IMR-90 (cell line): ENCODE results near the gene ZNF296. TPM values are rescaled to one million over a fixed set of nuclear protein-coding genes. Genes with fewer than 3 reads are reported as not detected.

Experiments
- ATAC-seq: fragments of 200-7000 bp; cut with Tn5 transposase; 2 replicates; pipeline ENCODE4 v1.9.1; 2020; ENCODE audit warnings: low read depth, mild to moderate bottlenecking, moderate library complexity
- BruUV-seq: library from RNA; stranded (reverse); fragments of 400-500 nt; replicated peaks from 2 replicates; lab custom pipeline; 2021; lab: Mats Ljungman, UMichigan
- CTCF ChIA-PET: fragments of 300-600 bp; formaldehyde crosslinking; extraction: SDS; loops from one replicate; lab custom pipeline; 2021; ENCODE audit warnings: antibody characterized with exemption; lab: Yijun Ruan, JAX
- POLR2A ChIA-PET: fragments of 300-600 bp; sonication (Branson Sonifier 250); formaldehyde crosslinking; loops from one replicate; lab custom pipeline; 2022; ENCODE audit warnings: antibody characterized with exemption; ENCODE audit not compliant: unreplicated experiment; lab: Charles Lee
- DNase-seq: peaks from one replicate; pipeline ENCODE4 v3.0.0; 2013
- H2AFZ ChIP-seq: replicated peaks from 2 replicates; pipeline ENCODE3; 2013; ENCODE audit warnings: low read length, mild to moderate bottlenecking; ENCODE audit not compliant: poor library complexity
- H2AK5ac ChIP-seq: 2 replicates; pipeline ENCODE4 v1.6.1; 2013; ENCODE audit warnings: low read depth, low read length, inconsistent platforms
- H2AK9ac ChIP-seq: replicated peaks from 2 replicates; pipeline ENCODE3; 2013; ENCODE audit warnings: mild to moderate bottlenecking, low read depth, low read length, moderate library complexity; ENCODE audit not compliant: poor library complexity
- H2BK120ac ChIP-seq: 2 replicates; pipeline ENCODE4 v1.6.1; 2013; ENCODE audit warnings: low read depth, low read length, inconsistent platforms
- H2BK15ac ChIP-seq: 3 replicates; pipeline ENCODE4 v1.6.1; 2013; ENCODE audit warnings: low read depth, low read length, inconsistent platforms
- H2BK20ac ChIP-seq: 2 replicates; pipeline ENCODE4 v1.6.1; 2013; ENCODE audit warnings: low read depth, mild to moderate bottlenecking, inconsistent platforms, low read length, moderate library complexity
- H2BK5ac ChIP-seq: 2 replicates; pipeline ENCODE4 v1.6.1; 2013; ENCODE audit warnings: mild to moderate bottlenecking, low read depth, low read length, inconsistent platforms; ENCODE audit not compliant: poor library complexity, severe bottlenecking
- H3K14ac ChIP-seq: replicated peaks from 2 replicates; pipeline ENCODE4 v1.6.1; 2013; ENCODE audit warnings: low read depth, low read length, inconsistent platforms
- H3K18ac ChIP-seq: 2 replicates; pipeline ENCODE4 v1.6.1; 2013; ENCODE audit warnings: low read depth, low read length, control low read depth
- H3K23ac ChIP-seq: 2 replicates; pipeline ENCODE4 v1.6.1; 2013; ENCODE audit warnings: low read depth, low read length, inconsistent platforms
- H3K27ac ChIP-seq: 2 replicates; pipeline ENCODE4 v1.5.1; 2013; ENCODE audit warnings: mild to moderate bottlenecking, control low read depth, low read length; ENCODE audit not compliant: insufficient read depth
- H3K27me3 ChIP-seq: 2 replicates; pipeline ENCODE4 v1.6.1; 2013; ENCODE audit warnings: low read length; ENCODE audit not compliant: control insufficient read depth, insufficient read depth
- H3K36me3 ChIP-seq: 2 replicates; pipeline ENCODE4 v1.6.1; 2013; ENCODE audit warnings: low read length, mixed read lengths; ENCODE audit not compliant: control insufficient read depth, insufficient read depth
- H3K4ac ChIP-seq: 2 replicates; pipeline ENCODE4 v1.6.1; 2013; ENCODE audit warnings: low read depth, low read length, inconsistent platforms
- H3K4me1 ChIP-seq: 2 replicates; pipeline ENCODE4 v1.6.1; 2013; ENCODE audit warnings: low read length, mixed read lengths; ENCODE audit not compliant: control insufficient read depth, insufficient read depth
- H3K4me2 ChIP-seq: 2 replicates; pipeline ENCODE4 v1.6.1; 2013; ENCODE audit warnings: low read depth, mild to moderate bottlenecking, control low read depth, low read length, moderate library complexity
- H3K4me3 ChIP-seq: 2 replicates; pipeline ENCODE4 v1.5.1; 2013; ENCODE audit warnings: low read depth, mild to moderate bottlenecking, control low read depth, low read length, moderate library complexity; ENCODE audit not compliant: insufficient read depth
- H3K56ac ChIP-seq: 2 replicates; pipeline ENCODE4 v1.6.1; 2013; ENCODE audit warnings: low read length, inconsistent platforms; ENCODE audit not compliant: insufficient read depth; ENCODE audit errors: extremely low read depth
- H3K79me1 ChIP-seq, 2 experiments: 2 replicates each; pipeline ENCODE4 v1.6.1; 2013; ENCODE audit warnings: low read length in 2 of 2, inconsistent platforms in 1 of 2, low read depth in 1 of 2
- H3K9ac ChIP-seq: 2 replicates; pipeline ENCODE4 v1.6.1; 2013; ENCODE audit warnings: low read depth, low read length, control low read depth
- H3K9me1 ChIP-seq: 2 replicates; pipeline ENCODE4 v1.6.1; 2013; ENCODE audit warnings: low read length, inconsistent platforms; ENCODE audit not compliant: insufficient read depth
- H3K9me3 ChIP-seq: 2 replicates; pipeline ENCODE4 v1.6.1; 2013; ENCODE audit warnings: low read length; ENCODE audit not compliant: control insufficient read depth, insufficient read depth
- H4K20me1 ChIP-seq: 2 replicates; pipeline ENCODE4 v1.6.1; 2013; ENCODE audit warnings: low read length, inconsistent platforms; ENCODE audit not compliant: insufficient read depth
- H4K5ac ChIP-seq: 2 replicates; pipeline ENCODE4 v1.6.1; 2013; ENCODE audit warnings: mild to moderate bottlenecking, low read depth, low read length, control low read depth
- H4K8ac ChIP-seq, 2 experiments: 2 replicates each; pipeline ENCODE4 v1.6.1; 2013; ENCODE audit warnings: low read depth in 2 of 2, low read length in 2 of 2, control low read depth in 1 of 2, inconsistent platforms in 1 of 2
- H4K91ac ChIP-seq: 2 replicates; pipeline ENCODE4 v1.6.1; 2013; ENCODE audit warnings: low read depth, low read length, inconsistent platforms; ENCODE audit not compliant: insufficient read depth
- BHLHE40 ChIP-seq: fragments of 150-350 bp; IDR thresholded peaks from 2 replicates; pipeline ENCODE4 v1.6.1; 2016; ENCODE audit warnings: mild to moderate bottlenecking, low read depth, low read length
- CHD1 ChIP-seq: IDR thresholded peaks from 2 replicates; pipeline ENCODE4 v1.6.1; 2012; ENCODE audit warnings: low read depth, low read length, improper control_type of control experiment
- CTCF ChIP-seq: conservative IDR thresholded peaks from 2 replicates; pipeline ENCODE4 v1.5.1; 2012; ENCODE audit warnings: mild to moderate bottlenecking, low read depth, low read length, improper control_type of control experiment
- POLR2A ChIP-seq: IDR thresholded peaks from 2 replicates; pipeline ENCODE4 v1.6.1; 2012; ENCODE audit warnings: mild to moderate bottlenecking, low read depth, low read length
- RFX5 ChIP-seq: IDR thresholded peaks from 2 replicates; pipeline ENCODE4 v1.8.0; 2012; ENCODE audit warnings: low read depth, mild to moderate bottlenecking, low read length, moderate library complexity
- USF2 ChIP-seq: fragments of 150-350 bp; IDR thresholded peaks from 2 replicates; pipeline ENCODE4 v1.6.1; 2017; ENCODE audit warnings: mild to moderate bottlenecking, antibody characterized with exemption, low read length, low read depth
- WGBS, 2 experiments: methylation state at CpG; one replicate each; pipeline versions ENCODE4 v1.1.5 to v1.1.7; 2013; ENCODE audit warnings: missing lambda C conversion rate in 2 of 2; ENCODE audit not compliant: insufficient read length in 1 of 2; ENCODE audit errors: extremely low coverage in 2 of 2; 5-methylcytosine and 5-hydroxymethylcytosine counted together
- dilution Hi-C: fragments of 300-500 bp; cut with HindIII; formaldehyde crosslinking; loops from one replicate; pipeline ENCODE4 v1.14.3; 2018; ENCODE audit warnings: low sequenced_read_pairs; ENCODE audit not compliant: unreplicated experiment
- in situ Hi-C: fragments of 300-500 bp; cut with MboI; formaldehyde crosslinking; loops from 3 replicates; pipeline ENCODE4 v1.14.3; 2019; ENCODE audit warnings: low sequenced_read_pairs, inconsistent platforms, mixed read lengths
- intact Hi-C: fragments of 100-400 bp; cut with micrococcal nuclease; formaldehyde crosslinking; loops from 2 replicates; pipeline ENCODE4 v1.10.0; 2022
- polyA plus RNA-seq, 3 experiments: library from polyadenylated mRNA; depleted of rRNA; stranded (reverse); fragments of >200 nt; gene quantifications; 2 replicates each; pipeline ENCODE4 v1.2.3, GENCODE V29; 2012; ENCODE audit warnings: low replicate concordance in 1 of 3
- total RNA-seq: library from RNA; depleted of rRNA; stranded (reverse); fragments of >200 nt; gene quantifications from 2 replicates; pipeline ENCODE4 v1.2.3, GENCODE V29; 2012

ZNF296 gene
- total and polyA plus RNA-seq, 2 of the 4 experiments (the other 2 are of a cell fraction), result 0.10 TPM; not detected in 1

- dilution Hi-C loops, result no loop called here
- H3K27ac ChIP-seq, result no peak overlapping the region
- no peaks in the 10 kb centered on the region for H3K9me1 ChIP-seq
- H3K4me3 ChIP-seq, result no peak overlapping the region
- H4K5ac ChIP-seq, result no peak overlapping the region
- peaks cover 33% of the 10 kb centered on the region for H3K36me3 ChIP-seq
- intact Hi-C loops, result no loop called here
- no peak for TF ChIP-seq BHLHE40
- TF ChIP-seq RFX5, result no peak
- no peak for TF ChIP-seq CTCF
- no peak for TF ChIP-seq POLR2A
- TF ChIP-seq CHD1, result no peak
- TF ChIP-seq USF2, result no peak
- H4K20me1 ChIP-seq, result no peaks in the 10 kb centered on the region
- no peak for ATAC-seq
- ChIA-PET CTCF (interaction anchor here (0.6 kb wide), 1 partner anchor 677 kb away, joined by 3 read pairs; no protein-coding TSS in a partner anchor), POLR2A (no interaction called here)
- no peak overlapping the region for H2AK5ac ChIP-seq
- DNase-seq, result no peak
- H4K8ac ChIP-seq, result no peak overlapping the region
- no peak overlapping the region for H2BK20ac ChIP-seq
- H3K9ac ChIP-seq, result no peak overlapping the region
- no peak overlapping the region for H2AK9ac ChIP-seq
- no peaks in the 10 kb centered on the region for H3K9me3 ChIP-seq
- H3K79me1 ChIP-seq, result no peaks in the 10 kb centered on the region
- no peak overlapping the region for H3K14ac ChIP-seq
- no TSS peak for BruUV-seq
- H2BK120ac ChIP-seq, result no peak overlapping the region
- H3K4me1 ChIP-seq, result no peaks in the 10 kb centered on the region
- H2BK5ac ChIP-seq, result no peak overlapping the region
- H2AFZ ChIP-seq, result no peak overlapping the region
- H3K18ac ChIP-seq, result no peak overlapping the region
- no peak overlapping the region for H4K91ac ChIP-seq
- in situ Hi-C loops, result no loop called here
- H3K23ac ChIP-seq, result no peak overlapping the region
- H2BK15ac ChIP-seq, result no peak overlapping the region
- WGBS, 2 experiments, result 78% methylated on average over 4 of the region's 6 CpGs; no CpG with 5 or more reads in 1 of the 2 experiments
- no peak overlapping the region for H3K4ac ChIP-seq
- no peak overlapping the region for H3K4me2 ChIP-seq
- no peak overlapping the region for H3K56ac ChIP-seq
- H3K27me3 ChIP-seq, result no peaks in the 10 kb centered on the region
Measured at GRCh38 chr19:45030825-45031224, 45.5 kb downstream of the ZNF296 start.
